DMS53 (cell line): ENCODE data around the gene CHM.
"Not testable (repeated sequence)": the region's sequence is repeated elsewhere in the genome, so short reads cannot be mapped to it uniquely, and the experiment has no call there.

Source experiments
- DNase-seq: peaks from one replicate; lab custom pipeline; 2025; lab: John Stamatoyannopoulos, UW

Gene CHM, protein sequence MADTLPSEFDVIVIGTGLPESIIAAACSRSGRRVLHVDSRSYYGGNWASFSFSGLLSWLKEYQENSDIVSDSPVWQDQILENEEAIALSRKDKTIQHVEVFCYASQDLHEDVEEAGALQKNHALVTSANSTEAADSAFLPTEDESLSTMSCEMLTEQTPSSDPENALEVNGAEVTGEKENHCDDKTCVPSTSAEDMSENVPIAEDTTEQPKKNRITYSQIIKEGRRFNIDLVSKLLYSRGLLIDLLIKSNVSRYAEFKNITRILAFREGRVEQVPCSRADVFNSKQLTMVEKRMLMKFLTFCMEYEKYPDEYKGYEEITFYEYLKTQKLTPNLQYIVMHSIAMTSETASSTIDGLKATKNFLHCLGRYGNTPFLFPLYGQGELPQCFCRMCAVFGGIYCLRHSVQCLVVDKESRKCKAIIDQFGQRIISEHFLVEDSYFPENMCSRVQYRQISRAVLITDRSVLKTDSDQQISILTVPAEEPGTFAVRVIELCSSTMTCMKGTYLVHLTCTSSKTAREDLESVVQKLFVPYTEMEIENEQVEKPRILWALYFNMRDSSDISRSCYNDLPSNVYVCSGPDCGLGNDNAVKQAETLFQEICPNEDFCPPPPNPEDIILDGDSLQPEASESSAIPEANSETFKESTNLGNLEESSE

GRCh38 chrX:86047174-86047935 lies at the start of gene CHM:
Gene CHM (minus strand): TSS chrX:86047558. CDS start chrX:86047532, 26 bp downstream.
- DNase-seq, result no peak

DNA sequence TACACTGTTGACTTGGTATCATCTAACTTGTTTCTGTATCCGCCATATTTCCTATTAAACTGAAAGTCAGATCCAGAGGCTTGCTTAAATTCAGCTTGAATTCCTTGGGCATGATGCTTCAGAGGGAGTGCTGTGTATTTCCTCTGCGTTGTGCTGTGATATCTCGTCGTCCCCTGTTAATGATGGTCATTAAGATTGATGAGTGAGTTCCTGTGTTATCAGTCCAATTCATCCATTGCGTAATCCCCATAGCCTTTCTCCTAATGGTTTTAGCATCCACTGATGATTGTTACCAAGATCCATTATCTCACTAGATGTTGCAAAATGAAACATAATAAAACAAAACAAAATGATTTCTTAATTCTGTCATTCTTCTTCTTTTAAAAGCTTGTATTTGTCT lies 31.3 kb upstream of the CHM start:
- no peak for DNase-seq

DNA sequence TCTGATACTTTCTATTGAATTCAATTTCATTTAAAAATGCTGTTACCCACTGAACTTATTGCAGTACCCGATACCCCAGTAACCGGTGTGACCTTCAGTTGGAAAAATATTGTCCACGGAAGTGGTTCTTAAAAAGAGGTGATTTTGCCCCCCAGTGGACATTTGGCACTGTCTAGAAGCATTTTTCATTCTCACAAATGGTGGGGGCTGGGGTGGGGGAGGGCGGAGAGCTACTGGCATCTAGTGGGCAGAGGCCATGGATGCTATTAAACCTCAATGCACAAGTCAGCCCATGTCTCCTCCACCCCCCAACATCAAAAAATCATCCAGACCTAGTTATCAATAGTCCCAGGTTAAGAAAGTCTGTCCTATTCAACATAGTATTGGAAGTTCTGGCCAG lies 19.6 kb upstream of the CHM start:
- no peak for DNase-seq

DNA sequence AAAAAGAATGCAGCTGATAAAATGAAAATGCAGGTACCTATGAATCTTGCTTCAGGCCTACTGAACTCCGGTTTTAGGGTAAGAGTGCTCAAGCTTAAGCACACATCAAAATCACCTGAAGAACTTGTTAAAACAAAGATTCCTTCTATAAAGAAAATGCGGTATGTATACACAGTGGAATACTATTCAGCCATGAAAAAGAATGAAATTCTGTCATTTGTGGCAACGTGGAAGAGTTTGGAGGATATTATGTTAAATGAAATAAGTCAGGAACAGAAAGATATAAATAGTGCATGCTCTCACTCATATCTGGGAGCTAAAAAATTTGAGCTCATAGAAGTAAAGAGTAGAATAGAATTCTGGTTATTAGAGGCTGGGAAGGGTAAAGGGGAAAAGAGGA lies 14.0 kb upstream of the CHM start:
- no peak for DNase-seq

DNA sequence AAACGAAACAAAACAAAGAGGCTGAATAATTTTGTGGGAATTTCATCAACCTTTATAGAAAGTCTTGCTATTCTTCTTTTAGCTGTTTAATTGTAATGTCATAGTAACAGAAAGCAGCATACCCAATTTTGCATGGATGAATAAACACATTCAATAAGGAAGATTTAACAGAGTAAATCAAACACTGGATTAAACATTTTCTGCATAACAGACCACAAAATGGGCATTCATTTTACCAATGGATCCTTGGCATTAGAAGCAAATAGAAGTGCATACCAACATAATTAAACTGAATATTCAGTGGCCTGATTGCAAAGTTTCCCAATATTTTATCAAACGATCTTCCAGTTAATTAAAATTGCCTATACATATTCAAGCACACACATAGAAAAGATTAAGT lies 4.4 kb upstream of the CHM start:
- no peak for DNase-seq

DNA sequence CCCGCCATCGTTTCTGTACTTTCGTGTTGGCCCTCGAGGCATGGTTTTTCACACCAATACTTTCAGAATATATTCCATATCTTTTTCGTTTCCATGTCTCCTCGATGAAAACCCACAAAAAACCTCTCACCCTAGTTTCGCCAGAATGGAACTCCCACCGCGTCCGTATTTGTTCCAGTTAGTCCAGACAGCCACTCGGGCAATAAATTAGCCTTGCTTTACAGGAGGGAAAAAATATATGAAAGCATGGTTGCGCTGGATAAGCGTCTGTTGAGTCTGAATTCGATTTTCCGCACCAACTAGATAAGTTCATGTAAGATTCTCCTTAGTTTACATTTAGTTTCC lies 550 bp upstream of the CHM start:
- no peak for DNase-seq

GRCh38 chrX:86044216-86044615 lies 3.1 kb downstream of the CHM start:
- no peak for DNase-seq

- DNase-seq, result no peak
These were observed 7.5 kb downstream of the CHM start for GRCh38 chrX:86039625-86040568.

DNA sequence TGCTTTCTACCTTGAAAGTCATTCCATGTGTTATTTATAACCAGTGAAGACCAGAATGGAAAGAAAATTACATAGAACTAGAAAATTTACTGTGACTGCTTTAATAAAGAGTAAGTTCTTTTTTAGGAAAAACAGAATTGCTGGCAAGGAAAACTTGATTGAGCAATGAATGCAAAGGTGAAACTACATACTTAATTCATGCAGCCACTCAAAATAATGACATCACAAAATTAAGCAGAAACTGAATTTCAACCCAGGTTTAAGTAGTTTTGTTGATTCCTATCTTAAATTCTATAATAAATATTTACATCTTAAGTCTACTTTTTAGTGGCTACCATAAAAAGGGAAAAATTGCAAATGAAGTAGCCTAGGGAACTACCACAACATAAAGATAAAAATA lies 14.0 kb downstream of the CHM start:
- DNase-seq, result no peak

DNA sequence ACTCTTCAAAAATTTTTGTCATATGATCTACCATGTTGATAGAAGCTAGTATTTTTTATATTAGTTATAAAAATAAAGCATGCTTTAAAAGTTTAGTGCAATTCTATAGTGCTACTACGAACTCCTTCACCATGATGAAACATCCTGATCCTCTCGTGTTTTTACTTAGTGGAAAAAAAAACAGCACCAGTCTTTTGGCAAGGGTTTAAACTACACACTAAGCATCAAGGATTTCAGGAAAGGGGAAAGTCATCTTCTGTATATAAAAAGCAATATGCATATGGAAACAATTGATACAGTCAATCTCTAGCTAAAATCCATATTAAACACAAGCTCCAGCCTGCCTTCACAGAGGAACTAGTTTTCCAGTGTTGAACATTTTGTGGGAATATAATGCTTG lies 18.7 kb downstream of the CHM start:
- no peak for DNase-seq

GRCh38 chrX:86023811-86024210 lies 23.5 kb downstream of the CHM start:
- no peak for DNase-seq

DNA sequence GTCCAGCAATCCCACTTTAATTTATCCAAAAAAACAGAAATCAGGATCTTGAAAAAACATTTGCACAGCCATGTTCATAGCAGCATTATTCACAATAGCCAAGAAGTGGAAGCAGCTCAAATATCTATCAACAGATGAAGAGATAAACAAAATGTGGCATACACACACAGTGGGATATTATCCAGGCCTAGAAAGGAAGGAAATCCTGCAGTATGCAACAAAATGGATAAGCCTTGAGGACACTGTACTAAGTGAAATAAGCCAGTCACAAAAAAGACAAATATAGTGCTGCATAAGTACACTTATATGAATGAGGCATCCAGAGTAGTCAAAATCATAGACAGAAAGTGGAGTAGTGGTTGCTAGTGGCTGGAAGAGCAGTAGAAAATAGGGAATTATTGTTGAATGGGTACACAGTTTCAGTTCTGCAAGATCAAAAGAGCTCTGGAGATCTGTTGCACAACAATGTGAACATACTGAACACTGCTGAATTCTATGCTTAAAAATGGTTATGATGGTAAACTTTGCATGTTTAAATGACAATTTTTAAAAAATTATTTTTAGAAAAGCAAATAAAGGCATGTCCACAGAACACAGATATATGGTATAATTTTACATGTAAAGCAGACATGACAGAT lies 25.6 kb downstream of the CHM start:
- DNase-seq, result no peak

DNA sequence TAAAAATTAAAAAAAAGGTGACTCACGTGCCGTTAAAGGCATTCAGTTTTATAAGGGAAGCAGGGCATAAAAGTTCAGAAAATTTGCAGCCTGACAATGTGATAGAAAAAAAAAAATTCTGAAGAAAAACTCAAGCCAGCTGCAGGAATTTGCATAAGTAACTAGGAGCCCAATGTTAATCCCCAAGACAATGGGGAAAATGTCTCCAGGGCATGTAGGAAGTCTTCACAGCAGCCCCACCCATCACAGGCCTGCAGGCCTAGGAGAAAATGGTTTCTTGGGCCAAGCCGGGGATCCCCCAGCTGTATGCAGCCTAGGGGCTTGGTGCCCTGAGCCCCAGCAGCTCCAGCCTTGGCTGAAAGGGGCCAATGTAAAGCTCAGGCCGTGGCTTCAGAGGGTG lies 31.2 kb downstream of the CHM start:
- no peak for DNase-seq

DNA sequence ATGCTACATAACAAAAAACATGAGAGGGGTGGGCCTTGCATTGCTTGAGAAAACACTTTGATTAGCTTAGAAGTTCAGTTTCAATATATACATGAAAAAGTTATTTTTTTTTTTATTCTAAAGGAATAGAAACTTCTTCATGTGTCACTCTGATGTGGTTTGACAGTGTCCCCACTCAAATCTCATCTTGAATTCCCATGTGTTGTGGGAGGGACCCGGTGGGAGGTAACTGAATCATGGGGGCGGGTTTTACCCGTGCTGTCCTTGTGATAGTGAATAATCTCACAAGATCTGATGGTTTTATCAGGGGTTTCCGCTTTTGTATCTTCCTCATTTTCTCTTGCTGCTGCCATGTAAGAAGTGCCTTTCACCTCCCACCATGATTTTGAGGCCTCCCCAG lies 32.4 kb downstream of the CHM start:
- not testable (repeated sequence) for DNase-seq

GRCh38 chrX:86014421-86014820 lies 32.9 kb downstream of the CHM start:
- DNase-seq, result peak; percentile 4

- no peak for DNase-seq
These were observed 33.6 kb downstream of the CHM start for GRCh38 chrX:86013792-86014191.

- no peak for DNase-seq
These were observed 35.2 kb downstream of the CHM start for GRCh38 chrX:86012188-86012587.

GRCh38 chrX:86009803-86010202 lies 37.6 kb downstream of the CHM start:
- DNase-seq, result not testable (repeated sequence)

GRCh38 chrX:86007891-86008290 lies 39.5 kb downstream of the CHM start:
- DNase-seq, result not testable (repeated sequence)

GRCh38 chrX:86002076-86002896 lies 45.1 kb downstream of the CHM start:
- peak; percentile 96 for DNase-seq
